Mucosa of rectum (tissue), 2 donors: ENCODE data around the gene SLC35F6.
A peak's percentile ranks its signal among the peaks of the same experiment; 100 is the strongest.
"Not testable (repeated sequence)": the region's sequence is repeated elsewhere in the genome, so short reads cannot be mapped to it uniquely, and the experiment has no call there.

Source experiments
- H3K27ac ChIP-seq, 2 donors: one replicate each; pipeline ENCODE4 v1.7.0; 2013; ENCODE audit warnings: inconsistent platforms in 2 of 2, low read depth in 2 of 2, low read length in 2 of 2
- H3K27me3 ChIP-seq, 2 donors: one replicate each; pipeline ENCODE4 v1.7.0; 2013; ENCODE audit warnings: low read length in 2 of 2; ENCODE audit not compliant: control insufficient read depth in 2 of 2, insufficient read depth in 2 of 2
- H3K36me3 ChIP-seq, 2 donors: one replicate each; pipeline ENCODE4 v1.7.0; 2013; ENCODE audit warnings: low read length in 2 of 2; ENCODE audit not compliant: control insufficient read depth in 2 of 2, insufficient read depth in 2 of 2
- H3K4me1 ChIP-seq, 2 donors: one replicate each; pipeline ENCODE4 v1.7.0; 2013; ENCODE audit warnings: low read length in 2 of 2, mild to moderate bottlenecking in 1 of 2; ENCODE audit not compliant: control insufficient read depth in 2 of 2, insufficient read depth in 2 of 2
- H3K4me3 ChIP-seq, 2 donors: one replicate each; pipeline ENCODE4 v1.7.0; 2013; ENCODE audit warnings: low read length in 2 of 2
- H3K9ac ChIP-seq, 2 donors: one replicate each; pipeline ENCODE4 v1.7.0; 2013; ENCODE audit warnings: low read length in 2 of 2, low read depth in 1 of 2, mild to moderate bottlenecking in 1 of 2
- H3K9me3 ChIP-seq, 2 donors: one replicate each; pipeline ENCODE4 v1.7.0; 2013; ENCODE audit warnings: low read length in 2 of 2; ENCODE audit not compliant: control insufficient read depth in 2 of 2
- donor health status: healthy.
- donor health status: Normal muscosa, but diverticular disease.

SLC35F6 gene

GRCh38 chr2:26754972-26755670 is 9.0 kb upstream of the SLC35F6 start:
- no peaks in the 10 kb centered on the region for H3K9me3 ChIP-seq
- no peaks in the 10 kb centered on the region for H3K4me1 ChIP-seq
- no peaks in the 10 kb centered on the region for H3K36me3 ChIP-seq
- no peaks in the 10 kb centered on the region for H3K27me3 ChIP-seq
- H3K9ac ChIP-seq = no peak overlapping the region
- H3K27ac ChIP-seq = no peak overlapping the region
- no peak overlapping the region for H3K4me3 ChIP-seq

DNA sequence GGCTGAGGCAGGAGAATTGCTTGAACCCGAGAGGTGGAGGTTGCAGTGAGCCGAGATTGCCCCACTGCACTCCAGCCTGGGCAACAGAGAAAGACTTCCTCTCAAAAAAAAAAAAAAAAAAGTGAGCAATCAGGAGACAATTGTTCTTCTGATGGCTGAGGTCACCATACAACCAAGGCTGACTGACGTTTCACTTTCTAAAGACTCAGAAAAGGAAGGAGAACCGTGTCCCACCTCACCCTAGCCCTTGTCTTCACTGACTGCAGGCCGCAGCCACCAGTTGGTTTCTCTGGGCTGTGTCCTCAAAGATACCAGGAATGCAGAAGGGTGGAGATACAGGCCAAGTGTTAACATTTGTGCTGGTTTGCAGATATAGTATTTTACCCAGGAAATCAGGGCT is 7.7 kb upstream of the SLC35F6 start:
- Histone ChIP-seq H3K9ac (no peak overlapping the region), H3K4me1 (no peaks in the 10 kb centered on the region), H3K4me3 (no peak overlapping the region), H3K27ac (no peak overlapping the region), H3K9me3 (no peaks in the 10 kb centered on the region), H3K27me3 (no peaks in the 10 kb centered on the region), H3K36me3 (no peaks in the 10 kb centered on the region)

DNA sequence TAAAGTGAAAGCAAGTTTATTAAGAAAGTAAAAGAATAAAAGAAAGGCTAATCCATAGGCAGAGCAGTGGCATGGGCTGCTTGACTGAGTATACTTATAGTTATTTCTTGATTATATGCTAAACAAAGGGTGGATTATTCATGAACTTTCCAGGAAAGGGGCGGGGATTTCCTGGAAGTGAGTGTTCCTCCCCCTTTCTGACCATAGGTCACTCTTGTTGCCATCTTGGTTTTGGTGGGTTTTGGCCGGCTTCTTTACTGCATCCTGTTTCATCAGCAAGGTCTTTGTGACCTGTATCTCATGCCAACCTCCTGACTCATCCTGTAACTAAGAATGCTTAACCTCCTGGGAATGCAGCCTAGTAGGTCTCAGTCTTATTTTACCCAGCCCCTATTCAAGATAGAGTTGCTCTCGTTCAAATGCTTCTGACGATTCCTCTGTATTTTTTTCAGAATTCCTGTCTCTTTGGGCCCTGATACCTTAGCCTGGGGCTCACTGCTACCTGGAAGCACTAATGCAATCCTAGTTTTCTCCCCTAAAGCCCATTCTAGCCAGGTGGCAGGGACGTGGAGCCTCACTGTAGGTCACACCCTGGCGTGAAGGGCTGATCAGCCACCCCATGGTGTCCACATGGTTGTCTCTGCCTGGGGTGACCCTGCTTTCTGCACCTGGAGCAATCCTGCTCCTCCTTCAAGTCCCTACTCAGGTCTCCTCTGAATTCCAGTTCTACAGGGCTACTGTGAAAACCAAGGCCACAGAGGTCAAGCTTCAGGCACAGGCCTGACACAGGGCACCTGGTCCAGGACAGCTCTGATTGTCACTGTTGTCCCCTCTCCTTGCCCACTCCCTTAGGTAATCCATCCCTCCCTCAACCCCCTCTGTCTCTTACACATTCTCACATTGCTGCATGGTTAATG is 6.0 kb upstream of the SLC35F6 start:
- Histone ChIP-seq H3K36me3 (no peaks in the 10 kb centered on the region), H3K4me1 (no peaks in the 10 kb centered on the region), H3K27ac (no peak overlapping the region), H3K9me3 (no peaks in the 10 kb centered on the region), H3K27me3 (no peaks in the 10 kb centered on the region), H3K9ac (no peak overlapping the region), H3K4me3 (no peak overlapping the region)

- Histone ChIP-seq H3K27ac (no peak overlapping the region), H3K4me3 (no peak overlapping the region), H3K9ac (no peak overlapping the region), H3K4me1 (peaks cover 0 to 2% of the 10 kb centered on the region in 2 donors), H3K27me3 (no peaks in the 10 kb centered on the region), H3K9me3 (no peaks in the 10 kb centered on the region), H3K36me3 (no peaks in the 10 kb centered on the region)
These were observed 5.2 kb upstream of the SLC35F6 start for GRCh38 chr2:26758790-26759321.

DNA sequence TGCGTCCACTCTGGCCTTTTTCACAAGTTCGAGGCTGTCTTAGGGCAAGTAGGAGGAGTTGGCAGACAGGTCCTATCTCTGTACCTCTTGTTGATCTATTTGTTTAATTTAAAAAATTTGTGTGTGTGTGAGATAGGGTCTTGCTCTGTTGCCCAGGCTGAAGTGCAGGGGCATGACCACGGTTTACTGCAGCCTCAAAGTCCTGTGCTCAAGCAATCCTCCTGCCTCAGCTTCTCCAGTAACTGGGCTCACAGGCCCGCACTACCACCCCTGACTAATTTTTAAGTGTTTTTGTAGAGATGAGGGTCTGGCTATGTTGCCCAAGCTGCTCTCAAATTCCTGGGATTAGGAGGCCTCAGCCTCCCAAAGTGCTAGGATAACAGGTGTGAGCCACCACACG is 4.2 kb upstream of the SLC35F6 start:
- no peak overlapping the region for H3K9ac ChIP-seq
- no peaks in the 10 kb centered on the region for H3K27me3 ChIP-seq
- no peak overlapping the region for H3K4me3 ChIP-seq

GRCh38 chr2:26760991-26761390 is 3.1 kb upstream of the SLC35F6 start:
- not testable (repeated sequence) for H3K9ac ChIP-seq, H3K36me3 ChIP-seq, H3K4me3 ChIP-seq, H3K27me3 ChIP-seq, H3K9me3 ChIP-seq, H3K27ac ChIP-seq
- H3K4me1 ChIP-seq = peaks cover 11 to 17% of the 10 kb centered on the region in 2 donors

More for the DNA sequence above, 4.2 kb upstream of the SLC35F6 start:
- no peak overlapping the region for H3K27ac ChIP-seq
- no peaks in the 10 kb centered on the region for H3K9me3 ChIP-seq
- no peaks in the 10 kb centered on the region for H3K36me3 ChIP-seq
- H3K4me1 ChIP-seq = peaks cover 4 to 7% of the 10 kb centered on the region in 2 donors

DNA sequence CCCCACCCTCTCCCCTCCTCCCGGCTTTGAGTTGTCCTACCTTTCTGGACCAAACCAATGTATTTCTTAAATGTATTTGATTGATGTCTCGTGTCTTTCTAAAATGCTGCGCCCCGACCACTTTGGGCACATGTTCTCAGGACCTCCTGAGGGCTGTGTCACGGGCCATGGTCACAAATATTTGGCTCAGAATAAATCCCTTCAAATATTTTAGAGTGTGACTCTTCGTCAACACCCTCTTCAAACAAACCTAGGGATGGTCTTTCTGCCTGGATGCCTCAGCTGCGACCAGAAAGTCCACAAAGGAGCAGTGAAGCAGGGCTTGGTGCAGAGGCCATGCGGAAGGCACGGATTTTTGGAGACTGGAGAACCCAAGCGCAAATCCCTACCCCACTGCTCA is 1.1 kb upstream of the SLC35F6 start:
- H3K27ac ChIP-seq = no peak overlapping the region
- H3K9me3 ChIP-seq = no peaks in the 10 kb centered on the region
- no peak overlapping the region for H3K9ac ChIP-seq
- no peaks in the 10 kb centered on the region for H3K36me3 ChIP-seq
- no peaks in the 10 kb centered on the region for H3K27me3 ChIP-seq
- H3K4me1 ChIP-seq = peaks cover 11 to 17% of the 10 kb centered on the region in 2 donors
- no peak overlapping the region for H3K4me3 ChIP-seq

DNA sequence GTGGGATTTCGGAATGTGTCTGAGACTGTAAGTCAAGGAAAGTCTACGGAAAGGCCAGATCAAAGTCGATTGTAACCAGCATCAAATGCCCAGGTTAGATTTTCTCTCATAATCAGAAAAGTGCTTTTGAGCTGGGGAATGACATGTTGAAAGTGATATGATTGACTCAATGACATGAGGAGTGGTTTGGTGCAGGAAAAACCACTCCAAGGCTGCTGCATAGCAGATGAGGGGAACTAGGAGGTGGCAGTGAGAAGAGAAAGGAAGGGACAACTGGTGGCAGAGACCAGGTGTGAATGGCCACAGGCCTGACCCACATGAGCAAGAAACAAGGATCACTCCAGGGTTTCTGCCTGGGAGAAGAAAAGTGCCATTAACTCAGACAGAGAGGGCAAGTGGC is 822 bp downstream of the SLC35F6 start:
- H3K9me3 ChIP-seq = no peaks in the 10 kb centered on the region
- peak overlapping the region; percentile 95 to 97 for H3K9ac ChIP-seq
- H3K27me3 ChIP-seq = no peaks in the 10 kb centered on the region
- H3K4me3 ChIP-seq = peak overlapping the region; percentile 86 to 98
- H3K27ac ChIP-seq = peak overlapping the region; percentile 7 to 85
- no peaks in the 10 kb centered on the region for H3K36me3 ChIP-seq
- peaks cover 11 to 20% of the 10 kb centered on the region in 2 donors for H3K4me1 ChIP-seq

- Histone ChIP-seq H3K4me3 (peak overlapping the region; percentile 86 to 98), H3K9ac (peak overlapping the region in 1 of 2 donors; percentile 95), H3K9me3 (no peaks in the 10 kb centered on the region), H3K27ac (peak overlapping the region in 1 of 2 donors; percentile 7), H3K27me3 (no peaks in the 10 kb centered on the region), H3K36me3 (no peaks in the 10 kb centered on the region), H3K4me1 (peaks cover 11 to 20% of the 10 kb centered on the region in 2 donors)
These were observed 1.6 kb downstream of the SLC35F6 start for GRCh38 chr2:26765475-26766200.
